Measurements from ENCODE around the gene KIAA1755. TPM values are rescaled to one million over a fixed set of nuclear protein-coding genes. Genes with fewer than 3 reads are reported as not detected.

Gene KIAA1755
- total and polyA plus RNA-seq, 9 of the 15 experiments (the other 6 are each of a cell fraction or from before 2014, with no cell fraction given): not detected

DNA sequence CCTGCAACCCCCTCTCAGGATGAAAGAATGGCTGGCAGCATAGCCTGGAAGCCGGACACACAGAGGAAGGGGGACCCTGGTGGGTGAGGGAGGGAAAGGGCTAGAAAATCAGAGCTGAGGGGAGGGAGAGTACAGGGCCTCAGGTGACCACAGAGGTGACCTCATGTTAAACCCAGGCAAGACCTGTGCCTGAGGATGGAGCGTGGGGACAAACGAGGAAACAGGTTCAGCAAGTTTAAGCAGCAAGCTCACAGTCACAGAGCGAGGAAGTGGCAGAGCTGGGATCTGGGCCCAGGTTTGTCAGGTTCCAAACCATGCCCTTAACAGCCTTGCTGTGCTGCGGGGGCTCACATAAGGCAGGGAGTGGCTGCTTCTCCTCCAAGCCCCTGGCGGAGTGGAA is 39.4 kb upstream of the KIAA1755 start:
- Histone ChIP-seq H3K4me2 (ENCODE audit: insufficient read depth, low read length) (no peak overlapping the region), H3K9me3 (replicated peaks; ENCODE audit: control insufficient read depth, insufficient read depth, low read depth, low read length) (no peaks in the 10 kb centered on the region), H3K36me3 (ENCODE audit: control insufficient read depth, insufficient read depth, low read length) (no peaks in the 10 kb centered on the region), H2AFZ (ENCODE audit: low read depth, low read length) (no peak overlapping the region), H4K20me1 (replicated peaks; ENCODE audit: control insufficient read depth, insufficient read depth, low read length) (peaks cover 3% of the 10 kb centered on the region; the same call in 1 of the 2 replicates), H3K9ac (ENCODE audit: insufficient read depth in 1 of 2, low read depth in 2 of 2, low read length in 2 of 2) (no peak overlapping the region), H3K4me1 (replicated peaks in 1 of 2; ENCODE audit: control insufficient read depth in 2 of 2, insufficient read depth in 2 of 2, low read length in 2 of 2) (peaks cover 0 to 6% of the 10 kb centered on the region in 2 experiments; a peak in 1 of 5 replicates), H3K27me3 (ENCODE audit: control insufficient read depth in 2 of 2, insufficient read depth in 2 of 2, low read length in 2 of 2) (peaks cover 16 to 52% of the 10 kb centered on the region in 2 experiments), H3K27ac (ENCODE audit: extremely low read depth, low read depth, low read length) (no peak overlapping the region), H3K4me3 (no peak overlapping the region), H3K79me2 (ENCODE audit: control insufficient read depth, insufficient read depth, low read length) (no peaks in the 10 kb centered on the region), H3K9me1 (ENCODE audit: control insufficient read depth, insufficient read depth, low read length) (no peaks in the 10 kb centered on the region)
- TF ChIP-seq, protein P1, sequence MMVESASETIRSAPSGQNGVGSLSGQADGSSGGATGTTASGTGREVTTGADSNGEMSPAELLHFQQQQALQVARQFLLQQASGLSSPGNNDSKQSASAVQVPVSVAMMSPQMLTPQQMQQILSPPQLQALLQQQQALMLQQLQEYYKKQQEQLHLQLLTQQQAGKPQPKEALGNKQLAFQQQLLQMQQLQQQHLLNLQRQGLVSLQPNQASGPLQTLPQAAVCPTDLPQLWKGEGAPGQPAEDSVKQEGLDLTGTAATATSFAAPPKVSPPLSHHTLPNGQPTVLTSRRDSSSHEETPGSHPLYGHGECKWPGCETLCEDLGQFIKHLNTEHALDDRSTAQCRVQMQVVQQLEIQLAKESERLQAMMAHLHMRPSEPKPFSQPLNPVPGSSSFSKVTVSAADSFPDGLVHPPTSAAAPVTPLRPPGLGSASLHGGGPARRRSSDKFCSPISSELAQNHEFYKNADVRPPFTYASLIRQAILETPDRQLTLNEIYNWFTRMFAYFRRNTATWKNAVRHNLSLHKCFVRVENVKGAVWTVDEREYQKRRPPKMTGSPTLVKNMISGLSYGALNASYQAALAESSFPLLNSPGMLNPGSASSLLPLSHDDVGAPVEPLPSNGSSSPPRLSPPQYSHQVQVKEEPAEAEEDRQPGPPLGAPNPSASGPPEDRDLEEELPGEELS (CRISPR knock-in tag; IDR thresholded peaks at IDR 0.05; ENCODE audit: borderline replicate concordance): no peak
- TF ChIP-seq, protein P2, sequence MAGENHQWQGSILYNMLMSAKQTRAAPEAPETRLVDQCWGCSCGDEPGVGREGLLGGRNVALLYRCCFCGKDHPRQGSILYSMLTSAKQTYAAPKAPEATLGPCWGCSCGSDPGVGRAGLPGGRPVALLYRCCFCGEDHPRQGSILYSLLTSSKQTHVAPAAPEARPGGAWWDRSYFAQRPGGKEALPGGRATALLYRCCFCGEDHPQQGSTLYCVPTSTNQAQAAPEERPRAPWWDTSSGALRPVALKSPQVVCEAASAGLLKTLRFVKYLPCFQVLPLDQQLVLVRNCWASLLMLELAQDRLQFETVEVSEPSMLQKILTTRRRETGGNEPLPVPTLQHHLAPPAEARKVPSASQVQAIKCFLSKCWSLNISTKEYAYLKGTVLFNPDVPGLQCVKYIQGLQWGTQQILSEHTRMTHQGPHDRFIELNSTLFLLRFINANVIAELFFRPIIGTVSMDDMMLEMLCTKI (IDR thresholded peaks at IDR 0.05; ENCODE audit: partially characterized antibody): no peak
- no peak for DNase-seq (ENCODE audit: extremely low read depth in 1 of 4, low spot score in 3 of 4)
- FAIRE-seq: no peak
- intact Hi-C loops (cut with micrococcal nuclease) (no loop called here), in situ Hi-C loops (cut with MboI) (no loop called here)
- POLR2A ChIA-PET: no interaction called here
- CTCF ChIA-PET (ENCODE audit: low intra/inter-chr PET ratio): no interaction called here
- no TSS peak for BruUV-seq (replicated peaks)
- no peak for ATAC-seq
- WGBS (ENCODE audit: insufficient coverage, low coverage, missing lambda C conversion rate): 5% methylated on average over 6 of the region's 6 CpGs

Data from K562 (cell line).